CD4-positive, alpha-beta T cell (primary cell): ENCODE measurements around the gene ADGRV1. TPM values are rescaled to one million over a fixed set of nuclear protein-coding genes. Genes with fewer than 3 reads are reported as not detected.

ENCODE experiments used
- ATAC-seq: fragments of 200-7000 bp; cut with Tn5 transposase; one replicate; pipeline ENCODE4 v1.10.0; 2022; ENCODE audit warnings: mild to moderate bottlenecking; ENCODE audit not compliant: poor library complexity
- CTCF ChIA-PET: fragments of 350-600 bp; sonication (Branson Sonifier 250); formaldehyde crosslinking; loops from one replicate; lab custom pipeline; 2021; ENCODE audit warnings: antibody characterized with exemption, inconsistent platforms; lab: Charles Lee
- POLR2A ChIA-PET: fragments of 350-600 bp; sonication (Branson Sonifier 250); formaldehyde crosslinking; loops from one replicate; lab custom pipeline; 2021; ENCODE audit warnings: antibody characterized with exemption, inconsistent platforms; lab: Charles Lee
- DNase-seq, 14 experiments: peaks; one replicate each; pipeline ENCODE4 v3.0.0-alpha.2; 2013 to 2020; ENCODE audit warnings: mixed read lengths in 2 of 14
- H3K27ac ChIP-seq, 2 donors: one replicate each; pipeline versions ENCODE4 v1.5.1 to v1.7.0; 2013; ENCODE audit warnings: low read length in 2 of 2, low read depth in 1 of 2, mild to moderate bottlenecking in 1 of 2
- H3K27me3 ChIP-seq, 2 experiments: 1 replicate in 1 of 2; 2 replicates in 1 of 2; pipeline versions ENCODE4 v1.6.1 to v1.7.0; 2013; ENCODE audit warnings: low read length in 2 of 2, control low read depth in 1 of 2, mild to moderate bottlenecking in 1 of 2, moderate library complexity in 1 of 2; ENCODE audit not compliant: insufficient read depth in 2 of 2, control insufficient read depth in 1 of 2
- H3K36me3 ChIP-seq: one replicate; pipeline ENCODE4 v1.6.1; 2013; ENCODE audit warnings: low read length, control low read depth; ENCODE audit not compliant: insufficient read depth
- H3K4me1 ChIP-seq: one replicate; pipeline ENCODE4 v1.6.1; 2013; ENCODE audit warnings: low read length, control low read depth; ENCODE audit not compliant: insufficient read depth
- H3K4me3 ChIP-seq: one replicate; pipeline ENCODE4 v1.5.1; 2013; ENCODE audit warnings: mild to moderate bottlenecking, low read length, moderate library complexity
- H3K9me3 ChIP-seq, 2 experiments: 1 replicate in 1 of 2; 2 replicates in 1 of 2; pipeline versions ENCODE4 v1.6.1 to v1.7.0; 2013; ENCODE audit warnings: low read length in 2 of 2, mild to moderate bottlenecking in 2 of 2, control low read depth in 1 of 2, moderate library complexity in 1 of 2; ENCODE audit not compliant: control insufficient read depth in 1 of 2, insufficient read depth in 1 of 2
- H3K27ac Mint-ChIP-seq: one replicate; pipeline ENCODE4 v1.8.0; 2020; ENCODE audit warnings: mixed read lengths
- H3K27me3 Mint-ChIP-seq: one replicate; pipeline ENCODE4 v1.8.0; 2021; ENCODE audit warnings: mixed read lengths
- H3K36me3 Mint-ChIP-seq: one replicate; pipeline ENCODE4 v1.8.0; 2021; ENCODE audit warnings: low read depth, mixed read lengths
- H3K4me1 Mint-ChIP-seq: one replicate; pipeline ENCODE4 v1.8.0; 2021; ENCODE audit warnings: low read depth, mixed read lengths
- H3K4me3 Mint-ChIP-seq: one replicate; pipeline ENCODE4 v1.8.0; 2020; ENCODE audit warnings: mild to moderate bottlenecking, mixed read lengths
- H3K9me3 Mint-ChIP-seq: one replicate; pipeline ENCODE4 v1.8.0; 2020; ENCODE audit warnings: mixed read lengths
- CTCF ChIP-seq: fragments of 200-600 bp; IDR thresholded peaks from one replicate; pipeline ENCODE4 v1.8.0; 2022; ENCODE audit warnings: antibody characterized with exemption, mild to moderate bottlenecking
- intact Hi-C, 2 experiments: fragments of 100-400 bp; cut with DNase I in 1 of 2; cut with micrococcal nuclease in 1 of 2; formaldehyde crosslinking; loops; one replicate each; pipeline versions ENCODE4 v1.15.1 to v1.9.0; 2023 to 2025; cut with DNase I, micrococcal nuclease
- total RNA-seq, 174 experiments: library from RNA in 2 of 174; stranded (reverse) in 2 of 174; gene quantifications; one replicate each; pipeline ENCODE4 v1.2.3 and lab custom pipeline; 2021 to 2026

Gene ADGRV1
- total RNA-seq, 2 experiments from 2014 or later: 0.81 to 1.2 TPM

GRCh38 chr5:90941002-90941720 is 382.6 kb downstream of the ADGRV1 start:
- H3K4me1 Mint-ChIP-seq: peaks cover 13% of the 10 kb centered on the region
- H3K4me1 ChIP-seq: no peaks in the 10 kb centered on the region
- ATAC-seq (no peak), DNase-seq (no peak)
- ChIA-PET POLR2A (interaction anchor here (1.1 kb wide), 1 partner anchor 442 kb away, joined by 5 read pairs; the partner anchor contains the start of gene ARRDC3), CTCF (interaction anchor here (1.3 kb wide), 1 partner anchor 9 kb away, joined by 3 read pairs; no protein-coding TSS in a partner anchor)
- H3K27me3 Mint-ChIP-seq: peaks cover 8% of the 10 kb centered on the region
- TF ChIP-seq CTCF: no peak
- H3K27ac Mint-ChIP-seq: peak overlapping the region; percentile 31
- H3K9me3 ChIP-seq: no peaks in the 10 kb centered on the region
- no peaks in the 10 kb centered on the region for H3K36me3 Mint-ChIP-seq
- H3K27me3 ChIP-seq: no peaks in the 10 kb centered on the region
- no peaks in the 10 kb centered on the region for H3K9me3 Mint-ChIP-seq
- H3K4me3 Mint-ChIP-seq: no peak overlapping the region
- intact Hi-C loops: no loop called here
- H3K27ac ChIP-seq: no peak overlapping the region
- H3K4me3 ChIP-seq: no peak overlapping the region
- no peaks in the 10 kb centered on the region for H3K36me3 ChIP-seq

GRCh38 chr5:90944116-90944515 is 385.5 kb downstream of the ADGRV1 start:
- no peaks in the 10 kb centered on the region for H3K9me3 ChIP-seq
- H3K4me1 ChIP-seq: no peaks in the 10 kb centered on the region
- no peaks in the 10 kb centered on the region for H3K36me3 ChIP-seq
- peaks cover 13% of the 10 kb centered on the region for H3K4me1 Mint-ChIP-seq
- no peak overlapping the region for H3K4me3 ChIP-seq
- H3K36me3 Mint-ChIP-seq: no peaks in the 10 kb centered on the region
- no peak overlapping the region for H3K27ac Mint-ChIP-seq
- CTCF ChIA-PET: no interaction called here
- H3K27ac ChIP-seq: no peak overlapping the region
- intact Hi-C loops: no loop called here
- no peak overlapping the region for H3K4me3 Mint-ChIP-seq
- no peaks in the 10 kb centered on the region for H3K9me3 Mint-ChIP-seq
- TF ChIP-seq CTCF: no peak
- POLR2A ChIA-PET: no interaction called here
- peaks cover 13% of the 10 kb centered on the region for H3K27me3 Mint-ChIP-seq
- DNase-seq (no peak), ATAC-seq (no peak)
- no peaks in the 10 kb centered on the region for H3K27me3 ChIP-seq

- Histone ChIP-seq H3K36me3 (no peaks in the 10 kb centered on the region), H3K27me3 (no peaks in the 10 kb centered on the region), H3K4me3 (no peak overlapping the region), H3K27ac (no peak overlapping the region), H3K4me1 (no peaks in the 10 kb centered on the region), H3K9me3 (no peaks in the 10 kb centered on the region)
- Mint-ChIP-seq H3K9me3 (no peaks in the 10 kb centered on the region), H3K4me3 (no peak overlapping the region), H3K27ac (no peak overlapping the region), H3K36me3 (no peaks in the 10 kb centered on the region), H3K27me3 (peaks cover 25% of the 10 kb centered on the region), H3K4me1 (no peaks in the 10 kb centered on the region)
- DNase-seq: no peak
- ChIA-PET CTCF (no interaction called here), POLR2A (no interaction called here)
- TF ChIP-seq CTCF: no peak
- no peak for ATAC-seq
- intact Hi-C loops: no loop called here
Measured at GRCh38 chr5:90947667-90948066, 389.1 kb downstream of the ADGRV1 start.
